DND-41 (cell line): ENCODE data around the gene MOGAT2.
"Not testable (repeated sequence)": the region's sequence is repeated elsewhere in the genome, so short reads cannot be mapped to it uniquely, and the experiment has no call there.

Source experiments
- ATAC-seq: fragments of 200-7000 bp; cut with Tn5 transposase; 3 replicates; pipeline ENCODE4 v1.9.1; 2021; ENCODE audit warnings: low read depth; ENCODE audit not compliant: insufficient read depth
- DNase-seq: peaks from one replicate; pipeline ENCODE4 v3.0.0-alpha.2; 2020
- H2AFZ ChIP-seq: 2 replicates; pipeline ENCODE4 v1.6.0; 2012; ENCODE audit warnings: low read depth, low read length
- H3K27ac ChIP-seq: 2 replicates; pipeline ENCODE4 v1.5.1; 2012; ENCODE audit warnings: low read length, inconsistent platforms
- H3K27me3 ChIP-seq: fragments of 200-600 bp; sonication (generic); 2 replicates; pipeline ENCODE4 v1.6.0; 2012; ENCODE audit warnings: low read length, mild to moderate bottlenecking, inconsistent platforms; ENCODE audit not compliant: insufficient read depth, poor library complexity
- H3K36me3 ChIP-seq: 2 replicates; pipeline ENCODE4 v1.5.1; 2012; ENCODE audit warnings: low read length, inconsistent platforms; ENCODE audit not compliant: insufficient read depth
- H3K4me1 ChIP-seq: 2 replicates; pipeline ENCODE4 v1.5.1; 2012; ENCODE audit warnings: mild to moderate bottlenecking, low read length; ENCODE audit not compliant: insufficient read depth
- H3K4me2 ChIP-seq: 2 replicates; pipeline ENCODE4 v1.6.0; 2012; ENCODE audit warnings: mild to moderate bottlenecking, moderate library complexity, low read length, inconsistent platforms; ENCODE audit not compliant: insufficient read depth
- H3K4me3 ChIP-seq, 2 experiments: fragments of 200-600 bp in 1 of 2; shearing (Covaris generic) in 1 of 2; 2 replicates each; pipeline ENCODE4 v1.5.1; 2012 to 2016; ENCODE audit warnings: inconsistent platforms in 2 of 2, low read length in 2 of 2, mild to moderate bottlenecking in 2 of 2, low read depth in 1 of 2, moderate library complexity in 1 of 2
- H3K79me2 ChIP-seq: 2 replicates; pipeline ENCODE4 v1.6.0; 2012; ENCODE audit warnings: low read length, inconsistent platforms; ENCODE audit not compliant: insufficient read depth
- H3K9ac ChIP-seq: 2 replicates; pipeline ENCODE4 v1.6.0; 2012; ENCODE audit warnings: low read depth, mild to moderate bottlenecking, inconsistent platforms, low read length, moderate library complexity
- H3K9me3 ChIP-seq: 2 replicates; pipeline ENCODE4 v1.5.1; 2012; ENCODE audit warnings: low read length, moderate library complexity, mild to moderate bottlenecking, inconsistent platforms; ENCODE audit not compliant: insufficient read depth, severe bottlenecking
- H4K20me1 ChIP-seq: 2 replicates; pipeline ENCODE4 v1.6.0; 2012; ENCODE audit warnings: low read length; ENCODE audit not compliant: insufficient read depth
- CTCF ChIP-seq: IDR thresholded peaks from 2 replicates; pipeline ENCODE4 v1.5.1; 2012; ENCODE audit warnings: borderline replicate concordance, low read length, moderate library complexity, mild to moderate bottlenecking; ENCODE audit not compliant: poor library complexity, severe bottlenecking; ENCODE audit errors: extremely low read depth
- EZH2 ChIP-seq: IDR thresholded peaks from 3 replicates; pipeline ENCODE4 v1.6.1; 2012; ENCODE audit warnings: borderline replicate concordance, low read depth, mild to moderate bottlenecking, moderate library complexity, low read length, inconsistent platforms; ENCODE audit not compliant: severe bottlenecking

Gene MOGAT2

GRCh38 chr11:75737314-75737713 lies 19.7 kb downstream of the MOGAT2 start:
- Histone ChIP-seq H3K9me3 (no peaks in the 10 kb centered on the region), H3K4me3 (no peak overlapping the region), H4K20me1 (no peaks in the 10 kb centered on the region), H3K4me1 (no peaks in the 10 kb centered on the region), H3K36me3 (no peaks in the 10 kb centered on the region), H3K27ac (no peak overlapping the region), H3K9ac (no peak overlapping the region), H3K79me2 (no peaks in the 10 kb centered on the region), H2AFZ (no peak overlapping the region), H3K27me3 (peaks cover 40% of the 10 kb centered on the region), H3K4me2 (no peak overlapping the region)
- ATAC-seq (no peak), DNase-seq (no peak)
- no peak for TF ChIP-seq EZH2
- no peak for TF ChIP-seq CTCF

- ATAC-seq (no peak), DNase-seq (no peak)
- H3K27ac ChIP-seq: no peak overlapping the region
- no peaks in the 10 kb centered on the region for H3K36me3 ChIP-seq
- no peaks in the 10 kb centered on the region for H3K79me2 ChIP-seq
- no peaks in the 10 kb centered on the region for H4K20me1 ChIP-seq
- TF ChIP-seq CTCF (no peak), EZH2 (no peak)
- no peaks in the 10 kb centered on the region for H3K4me1 ChIP-seq
- no peak overlapping the region for H3K9ac ChIP-seq
- H3K4me3 ChIP-seq: no peak overlapping the region
- no peaks in the 10 kb centered on the region for H3K9me3 ChIP-seq
- H2AFZ ChIP-seq: no peak overlapping the region
- H3K27me3 ChIP-seq: peaks cover 29% of the 10 kb centered on the region
- H3K4me2 ChIP-seq: no peak overlapping the region
These were observed 23.0 kb downstream of the MOGAT2 start for GRCh38 chr11:75740681-75741080.

- H3K4me2 ChIP-seq, H3K27ac ChIP-seq, H3K4me3 ChIP-seq, H3K36me3 ChIP-seq, DNase-seq, H3K9me3 ChIP-seq, H4K20me1 ChIP-seq, H3K9ac ChIP-seq, H3K4me1 ChIP-seq, H2AFZ ChIP-seq, H3K79me2 ChIP-seq, ATAC-seq: not testable (repeated sequence)
- H3K27me3 ChIP-seq: peaks cover 23% of the 10 kb centered on the region
These were observed 25.5 kb downstream of the MOGAT2 start for GRCh38 chr11:75743159-75743558.

- Histone ChIP-seq H3K27me3 (peaks cover 23% of the 10 kb centered on the region), H3K36me3 (no peaks in the 10 kb centered on the region), H3K79me2 (no peaks in the 10 kb centered on the region), H3K4me2 (no peak overlapping the region), H3K4me3 (no peak overlapping the region), H2AFZ (no peak overlapping the region), H3K27ac (no peak overlapping the region), H3K9ac (no peak overlapping the region), H4K20me1 (no peaks in the 10 kb centered on the region), H3K4me1 (no peaks in the 10 kb centered on the region), H3K9me3 (no peaks in the 10 kb centered on the region)
- DNase-seq (no peak), ATAC-seq (no peak)
- no peak for TF ChIP-seq EZH2
- TF ChIP-seq CTCF: no peak
These were observed 26.3 kb downstream of the MOGAT2 start for GRCh38 chr11:75743711-75744563.
